ENCODE data around the gene PRKACG.
"Not testable (repeated sequence)": the region's sequence is repeated elsewhere in the genome, so short reads cannot be mapped to it uniquely, and the experiment has no call there.

Gene PRKACG

DNA sequence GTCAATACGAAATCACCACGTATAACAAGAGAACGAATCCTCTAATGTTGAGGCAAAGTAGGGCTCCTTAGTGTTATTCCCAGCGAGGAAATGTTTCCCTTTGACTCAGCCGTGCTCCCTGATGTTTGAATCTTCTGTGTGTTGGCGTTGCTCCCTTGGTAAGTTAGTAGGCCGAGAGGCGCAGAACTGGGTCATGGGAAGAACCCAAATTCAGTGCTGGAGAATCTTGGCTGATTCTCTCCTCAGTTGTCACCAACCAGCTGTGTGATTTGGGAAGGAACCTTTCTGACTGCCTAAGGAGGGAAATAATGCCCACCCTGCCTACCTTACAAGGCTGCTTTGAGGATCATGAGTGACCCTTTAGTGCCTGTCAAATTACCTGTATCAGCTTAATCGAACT lies 22.5 kb downstream of the PRKACG start:
- DNase-seq (ENCODE audit: extremely low read depth, low read depth), result no peak
- TF ChIP-seq, protein P1, sequence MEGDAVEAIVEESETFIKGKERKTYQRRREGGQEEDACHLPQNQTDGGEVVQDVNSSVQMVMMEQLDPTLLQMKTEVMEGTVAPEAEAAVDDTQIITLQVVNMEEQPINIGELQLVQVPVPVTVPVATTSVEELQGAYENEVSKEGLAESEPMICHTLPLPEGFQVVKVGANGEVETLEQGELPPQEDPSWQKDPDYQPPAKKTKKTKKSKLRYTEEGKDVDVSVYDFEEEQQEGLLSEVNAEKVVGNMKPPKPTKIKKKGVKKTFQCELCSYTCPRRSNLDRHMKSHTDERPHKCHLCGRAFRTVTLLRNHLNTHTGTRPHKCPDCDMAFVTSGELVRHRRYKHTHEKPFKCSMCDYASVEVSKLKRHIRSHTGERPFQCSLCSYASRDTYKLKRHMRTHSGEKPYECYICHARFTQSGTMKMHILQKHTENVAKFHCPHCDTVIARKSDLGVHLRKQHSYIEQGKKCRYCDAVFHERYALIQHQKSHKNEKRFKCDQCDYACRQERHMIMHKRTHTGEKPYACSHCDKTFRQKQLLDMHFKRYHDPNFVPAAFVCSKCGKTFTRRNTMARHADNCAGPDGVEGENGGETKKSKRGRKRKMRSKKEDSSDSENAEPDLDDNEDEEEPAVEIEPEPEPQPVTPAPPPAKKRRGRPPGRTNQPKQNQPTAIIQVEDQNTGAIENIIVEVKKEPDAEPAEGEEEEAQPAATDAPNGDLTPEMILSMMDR (IDR thresholded peaks at IDR 0.05; ENCODE audit: low read depth, low read length, missing control alignments), result no peak
- H3K4me3 ChIP-seq (replicated peaks; ENCODE audit: low read depth, low read length), result no peak overlapping the region

- DNase-seq (ENCODE audit: extremely low read depth, low read depth); H3K4me3 ChIP-seq (replicated peaks; ENCODE audit: low read depth, low read length): not testable (repeated sequence)
These were observed 27.0 kb downstream of the PRKACG start for GRCh38 chr9:68986949-68987348.

GRCh38 chr9:68983522-68984424 lies 30.1 kb downstream of the PRKACG start:
- H3K4me3 ChIP-seq (replicated peaks; ENCODE audit: low read depth, low read length), result no peak overlapping the region
- TF ChIP-seq, protein P1 (IDR thresholded peaks at IDR 0.05; ENCODE audit: low read depth, low read length, missing control alignments), result no peak

DNA sequence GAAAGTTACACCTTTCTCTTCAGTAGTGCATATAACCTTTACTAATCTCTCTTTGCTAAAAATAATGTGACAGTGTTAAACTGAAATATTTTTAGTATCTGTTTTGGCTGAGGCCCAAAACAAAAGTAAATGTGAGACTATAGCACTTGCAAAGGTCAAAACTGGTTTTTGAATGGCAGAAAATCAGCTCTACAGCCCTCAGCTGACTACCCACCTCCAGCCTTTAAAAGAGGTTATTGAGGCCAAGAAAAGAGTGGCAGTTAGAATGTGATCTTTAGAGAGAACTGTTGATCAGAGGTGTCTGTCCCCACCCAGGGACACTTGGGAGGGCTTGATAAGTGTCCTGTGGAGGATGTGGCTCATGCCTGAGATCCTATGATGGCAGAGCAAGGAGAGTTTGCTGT lies 30.9 kb downstream of the PRKACG start:
- no peak for DNase-seq (ENCODE audit: extremely low read depth, low read depth)
- TF ChIP-seq, protein P1 (IDR thresholded peaks at IDR 0.05; ENCODE audit: low read depth, low read length, missing control alignments), result no peak
- no peak overlapping the region for H3K4me3 ChIP-seq (replicated peaks; ENCODE audit: low read depth, low read length)

More at GRCh38 chr9:68983522-68984424, 30.1 kb downstream of the PRKACG start:
- DNase-seq (ENCODE audit: extremely low read depth, low read depth), result no peak

- no peak for DNase-seq (ENCODE audit: extremely low read depth, low read depth)
- TF ChIP-seq, protein P1 (IDR thresholded peaks at IDR 0.05; ENCODE audit: low read depth, low read length, missing control alignments), result no peak
These were observed 32.1 kb downstream of the PRKACG start for GRCh38 chr9:68981789-68982188.

GRCh38 chr9:68980341-68980914 lies 33.5 kb downstream of the PRKACG start:
- DNase-seq (ENCODE audit: extremely low read depth, low read depth), result no peak
- H3K4me3 ChIP-seq (replicated peaks; ENCODE audit: low read depth, low read length), result no peak overlapping the region
- TF ChIP-seq, protein P1 (IDR thresholded peaks at IDR 0.05; ENCODE audit: low read depth, low read length, missing control alignments), result no peak

More at GRCh38 chr9:68981789-68982188, 32.1 kb downstream of the PRKACG start:
- H3K4me3 ChIP-seq (replicated peaks; ENCODE audit: low read depth, low read length), result no peak overlapping the region

GRCh38 chr9:68979538-68980314 lies 34.2 kb downstream of the PRKACG start:
- H3K4me3 ChIP-seq (replicated peaks; ENCODE audit: low read depth, low read length), result no peak overlapping the region
- no peak for DNase-seq (ENCODE audit: extremely low read depth, low read depth)
- TF ChIP-seq, protein P1 (IDR thresholded peaks at IDR 0.05; ENCODE audit: low read depth, low read length, missing control alignments), result no peak
